Fibroblast of pulmonary artery (primary cell): Measurements from ENCODE around the gene MINK1.
"Not testable (repeated sequence)": the region's sequence is repeated elsewhere in the genome, so short reads cannot be mapped to it uniquely, and the experiment has no call there.

Experiments used
- DNase-seq: peaks from one replicate; pipeline ENCODE4 v3.0.0-alpha.2; 2010; ENCODE audit warnings: low read depth
- H3K4me3 ChIP-seq: replicated peaks from 2 replicates; pipeline ENCODE4 v1.5.1; 2011; ENCODE audit warnings: low read depth, mild to moderate bottlenecking, control low read depth, low read length, moderate library complexity
- CTCF ChIP-seq: IDR thresholded peaks from 2 replicates; pipeline ENCODE4 v1.5.1; 2011; ENCODE audit warnings: mild to moderate bottlenecking, control low read depth, low read length, inconsistent platforms; ENCODE audit errors: missing control alignments

MINK1 gene

GRCh38 chr17:4908301-4908700 is 75.2 kb downstream of the MINK1 start:
- TF ChIP-seq CTCF = no peak
- DNase-seq = no peak
- H3K4me3 ChIP-seq = no peak overlapping the region

DNA sequence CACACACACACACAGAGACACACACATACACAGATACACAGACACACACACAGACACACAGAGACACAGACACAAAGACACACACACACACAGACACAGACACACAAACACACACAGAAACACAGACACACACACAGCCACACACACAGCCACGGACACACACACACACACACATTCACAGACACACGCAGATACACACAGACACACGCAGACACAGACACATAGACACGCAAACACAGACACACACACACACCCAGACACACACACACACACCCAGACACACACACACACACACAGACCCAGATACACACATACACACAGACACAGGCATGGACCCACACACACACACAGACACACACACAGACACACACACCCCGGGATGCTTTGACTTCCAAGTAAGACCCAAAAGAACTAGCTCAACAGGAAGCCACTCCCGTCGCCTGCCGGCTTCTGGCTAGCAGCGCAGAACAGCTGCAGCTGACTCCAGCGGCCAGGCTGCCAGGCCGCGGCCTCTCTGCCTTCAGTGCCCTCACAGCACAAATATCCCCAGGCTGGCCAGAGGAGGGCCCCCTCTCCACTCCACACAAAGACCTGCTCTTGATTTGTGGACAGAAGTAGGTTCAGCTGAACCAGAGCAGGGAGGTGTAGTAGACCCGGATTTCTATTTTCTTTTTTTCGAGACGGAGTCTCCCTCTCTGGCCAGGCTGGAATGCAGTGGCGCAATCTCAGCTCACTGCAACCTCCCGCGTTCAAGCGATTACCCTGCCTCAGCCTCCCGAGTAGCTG is 75.8 kb downstream of the MINK1 start:
- TF ChIP-seq CTCF = peak; percentile 86
- DNase-seq = peak; percentile 97
- no peak overlapping the region for H3K4me3 ChIP-seq

GRCh38 chr17:4913994-4914393 is 80.9 kb downstream of the MINK1 start:
- peak; percentile 22 for DNase-seq
- TF ChIP-seq CTCF = no peak
- no peak overlapping the region for H3K4me3 ChIP-seq

- H3K4me3 ChIP-seq, DNase-seq: not testable (repeated sequence)
Observed at GRCh38 chr17:4914551-4914950, 81.4 kb downstream of the MINK1 start.

- TF ChIP-seq CTCF = no peak
- DNase-seq = no peak
- H3K4me3 ChIP-seq = no peak overlapping the region
Observed at GRCh38 chr17:4919511-4920047, 86.4 kb downstream of the MINK1 start.

DNA sequence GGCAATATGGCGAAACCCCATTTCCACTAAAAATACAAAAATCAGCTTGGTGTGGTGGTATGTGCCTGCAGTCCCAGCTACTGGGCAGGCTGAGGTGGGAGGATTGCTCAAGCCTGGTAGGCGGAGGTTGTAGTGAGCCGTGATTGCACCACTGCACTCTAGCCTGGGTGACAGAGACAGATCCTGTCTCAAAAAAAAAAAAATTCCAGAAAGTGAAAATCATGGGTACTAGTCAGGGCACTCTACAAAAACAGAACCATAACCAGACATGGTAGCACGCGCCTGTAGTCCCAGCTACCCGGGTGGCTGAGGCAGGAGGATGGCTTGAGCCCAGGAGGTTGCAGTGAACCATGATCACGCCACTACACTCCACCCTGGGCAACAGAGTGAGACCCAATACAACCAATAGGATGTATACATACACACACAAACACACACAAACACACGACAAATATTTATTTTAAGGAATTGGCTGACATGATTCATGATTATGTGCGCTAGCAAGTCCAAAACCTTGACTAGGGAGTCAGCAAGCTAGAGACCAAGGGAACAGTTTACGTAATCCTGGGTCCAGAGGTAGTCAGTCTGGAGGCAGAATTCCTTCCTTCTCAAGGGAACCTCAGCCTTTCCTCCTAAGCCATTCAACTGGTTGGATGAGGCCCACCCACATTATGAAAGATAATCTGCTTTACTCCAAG is 87.4 kb downstream of the MINK1 start:
- no peak overlapping the region for H3K4me3 ChIP-seq
- TF ChIP-seq CTCF = no peak
- peak; percentile 69 for DNase-seq

DNA sequence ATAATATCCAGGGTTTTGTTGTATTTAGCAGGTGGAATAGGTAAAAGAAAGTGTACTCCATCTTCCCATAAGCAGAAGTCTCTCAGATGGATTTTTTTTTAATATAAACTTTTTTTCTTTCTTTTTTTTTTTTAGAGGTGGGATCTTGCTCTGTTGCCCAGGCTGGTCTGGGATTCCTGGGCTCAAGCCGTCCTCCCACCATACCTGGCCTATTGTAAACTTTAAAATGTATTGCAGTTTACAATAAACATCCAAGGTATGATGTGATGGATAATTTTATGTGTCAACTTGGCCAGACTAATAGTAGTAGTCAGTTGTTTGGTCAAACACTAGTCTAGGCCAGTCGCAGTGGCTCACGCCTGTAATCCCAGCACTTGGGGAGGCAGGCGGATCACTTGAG is 88.2 kb downstream of the MINK1 start:
- H3K4me3 ChIP-seq = no peak overlapping the region
- TF ChIP-seq CTCF = no peak
- no peak for DNase-seq

GRCh38 chr17:4926577-4927335 is 93.6 kb downstream of the MINK1 start:
- not testable (repeated sequence) for H3K4me3 ChIP-seq, DNase-seq
